Uterus (tissue), 2 donors: ENCODE data around the gene ARHGAP9.

ENCODE experiments used
- CTCF ChIP-seq, 4 experiments: fragments of 200-600 bp in 2 of 4; fragments of 450-650 bp in 2 of 4; sonication (generic) in 2 of 4; IDR thresholded peaks; one replicate each; pipeline ENCODE4 v1.5.1; 2016 to 2019; ENCODE audit warnings: antibody characterized with exemption in 4 of 4, mild to moderate bottlenecking in 2 of 4, moderate library complexity in 1 of 4
- POLR2A ChIP-seq, 2 donors: fragments of 450-650 bp; IDR thresholded peaks; one replicate each; pipeline ENCODE4 v1.6.1; 2016; ENCODE audit warnings: antibody characterized with exemption in 2 of 2, mild to moderate bottlenecking in 1 of 2, moderate library complexity in 1 of 2

- TF ChIP-seq POLR2A (IDR thresholded peaks at IDR 0.05) (no peak), CTCF (IDR thresholded peaks at IDR 0.05) (no peak)
Observed at GRCh38 chr12:57446292-57446960, 33.2 kb downstream of the ARHGAP9 start.
